H1 (cell line): ENCODE measurements around the gene POLD4.

Experiments
- ATF2 ChIP-seq: IDR thresholded peaks from 2 replicates; pipeline ENCODE4 v1.6.1; 2012; ENCODE audit warnings: low read length, inconsistent platforms
- BRCA1 ChIP-seq: IDR thresholded peaks from 2 replicates; pipeline ENCODE4 v1.6.1; 2012; ENCODE audit warnings: low read depth, low read length, improper control_type of control experiment
- CEBPB ChIP-seq: IDR thresholded peaks from 2 replicates; pipeline ENCODE4 v1.6.1; 2012; ENCODE audit warnings: low read depth, low read length
- CHD2 ChIP-seq: IDR thresholded peaks from 2 replicates; pipeline ENCODE4 v1.6.1; 2012; ENCODE audit warnings: low read length, improper control_type of control experiment
- CTCF ChIP-seq, 3 experiments: IDR thresholded peaks; 1 replicate in 2 of 3; 2 replicates in 1 of 3; pipeline versions ENCODE4 v1.5.1 to v1.6.1; 2011; ENCODE audit warnings: low read length in 3 of 3, mild to moderate bottlenecking in 3 of 3, inconsistent platforms in 2 of 3, low read depth in 1 of 3, moderate library complexity in 1 of 3; ENCODE audit not compliant: insufficient read depth in 1 of 3; ENCODE audit errors: control extremely low read depth in 1 of 3
- EZH2 ChIP-seq: fragments of 200-600 bp; sonication (generic); IDR thresholded peaks from 2 replicates; pipeline ENCODE4 v1.7.1; 2012; ENCODE audit warnings: low read depth, mild to moderate bottlenecking, moderate library complexity, low read length, inconsistent platforms; ENCODE audit not compliant: severe bottlenecking
- GTF2F1 ChIP-seq: IDR thresholded peaks from 2 replicates; pipeline ENCODE4 v1.6.1; 2012; ENCODE audit warnings: low read depth, low read length, improper control_type of control experiment, borderline replicate concordance
- PHF8 ChIP-seq: fragments of 200-600 bp; sonication (generic); conservative IDR thresholded peaks from 2 replicates; pipeline ENCODE4 v1.7.1; 2012; ENCODE audit warnings: low read depth, mild to moderate bottlenecking, inconsistent platforms, low read length, moderate library complexity
- POLR2AphosphoS5 ChIP-seq: IDR thresholded peaks from 2 replicates; pipeline ENCODE4 v1.6.1; 2011; ENCODE audit warnings: low read depth, low read length
- RFX5 ChIP-seq: IDR thresholded peaks from 2 replicates; pipeline ENCODE4 v1.6.1; 2011; ENCODE audit warnings: low read depth, low read length, improper control_type of control experiment, borderline replicate concordance
- SIN3A ChIP-seq, 2 experiments: IDR thresholded peaks in 1 of 2; conservative IDR thresholded peaks in 1 of 2; 2 replicates each; pipeline ENCODE4 v1.6.1; 2011 to 2012; ENCODE audit warnings: low read length in 2 of 2, improper control_type of control experiment in 1 of 2, low read depth in 1 of 2, mild to moderate bottlenecking in 1 of 2
- USF2 ChIP-seq: IDR thresholded peaks from 2 replicates; pipeline ENCODE4 v1.6.1; 2011; ENCODE audit warnings: low read length, improper control_type of control experiment
- YY1 ChIP-seq: IDR thresholded peaks from 2 replicates; pipeline ENCODE4 v1.6.1; 2011; ENCODE audit warnings: low read depth, mild to moderate bottlenecking, low read length

- TF ChIP-seq RFX5 (no peak), CTCF (IDR thresholded peaks at IDR 0.05; ENCODE audit: control extremely low read depth in 1 of 3, insufficient read depth in 1 of 3, low read depth in 1 of 3, low read length in 3 of 3) (no peak), POLR2AphosphoS5 (no peak), YY1 (no peak), GTF2F1 (no peak), BRCA1 (no peak), SIN3A (conservative IDR thresholded peaks at IDR 0.05 in 1 of 2, IDR thresholded peaks at IDR 0.05 in 1 of 2; ENCODE audit: low read depth in 1 of 2, low read length in 2 of 2) (no peak), CHD2 (no peak), PHF8 (no peak), ATF2 (no peak), USF2 (no peak), CEBPB (no peak), EZH2 (no peak)
These were observed 3.9 kb downstream of the POLD4 start for GRCh38 chr11:67349457-67349856.
